ENCODE data around the gene SLC6A11.

The SLC6A11 gene

GRCh38 chr3:10974746-10975375 lies 158.8 kb downstream of the SLC6A11 start:
- Histone ChIP-seq H3K4me3 (ENCODE audit: low read depth, low read length) (no peak overlapping the region), H3K27ac (no peak overlapping the region), H3K27me3 (replicated peaks) (peaks cover 4% of the 10 kb centered on the region), H3K36me3 (replicated peaks) (no peaks in the 10 kb centered on the region)
- in situ Hi-C loops (cut with HindIII; ENCODE audit: low pct_ligation_motif_present, low sequenced_read_pairs): no loop called here
- DNase-seq: no peak
- no peak for TF ChIP-seq CTCF (IDR thresholded peaks at IDR 0.05; ENCODE audit: low read depth, low read length, missing control alignments)

- TF ChIP-seq CTCF (IDR thresholded peaks at IDR 0.05; ENCODE audit: low read depth, low read length, missing control alignments): no peak
- no peaks in the 10 kb centered on the region for H3K36me3 ChIP-seq (replicated peaks)
- DNase-seq: no peak
- H3K4me3 ChIP-seq (ENCODE audit: low read depth, low read length): no peak overlapping the region
- no peak overlapping the region for H3K27ac ChIP-seq
- in situ Hi-C loops (cut with HindIII; ENCODE audit: low pct_ligation_motif_present, low sequenced_read_pairs): no loop called here
- H3K27me3 ChIP-seq (replicated peaks): peaks cover 4% of the 10 kb centered on the region
These were observed 159.7 kb downstream of the SLC6A11 start for GRCh38 chr3:10975695-10976234.

GRCh38 chr3:10976770-10977169 lies 160.7 kb downstream of the SLC6A11 start:
- no peak overlapping the region for H3K4me3 ChIP-seq (ENCODE audit: low read depth, low read length)
- no peaks in the 10 kb centered on the region for H3K36me3 ChIP-seq (replicated peaks)
- no peak for DNase-seq
- no peak for TF ChIP-seq CTCF (IDR thresholded peaks at IDR 0.05; ENCODE audit: low read depth, low read length, missing control alignments)
- no peak overlapping the region for H3K27ac ChIP-seq
- no peaks in the 10 kb centered on the region for H3K27me3 ChIP-seq (replicated peaks)
- in situ Hi-C loops (cut with HindIII; ENCODE audit: low pct_ligation_motif_present, low sequenced_read_pairs): no loop called here

- in situ Hi-C loops (cut with HindIII; ENCODE audit: low pct_ligation_motif_present, low sequenced_read_pairs): no loop called here
- no peaks in the 10 kb centered on the region for H3K27me3 ChIP-seq (replicated peaks)
These were observed 162.0 kb downstream of the SLC6A11 start for GRCh38 chr3:10977892-10978510.

GRCh38 chr3:10978956-10979355 lies 162.9 kb downstream of the SLC6A11 start:
- Histone ChIP-seq H3K27ac (no peak overlapping the region), H3K27me3 (replicated peaks) (no peaks in the 10 kb centered on the region), H3K4me3 (ENCODE audit: low read depth, low read length) (no peak overlapping the region), H3K36me3 (replicated peaks) (no peaks in the 10 kb centered on the region)
- no peak for TF ChIP-seq CTCF (IDR thresholded peaks at IDR 0.05; ENCODE audit: low read depth, low read length, missing control alignments)
- in situ Hi-C loops (cut with HindIII; ENCODE audit: low pct_ligation_motif_present, low sequenced_read_pairs): no loop called here
- DNase-seq: no peak

More at GRCh38 chr3:10977892-10978510, 162.0 kb downstream of the SLC6A11 start:
- Histone ChIP-seq H3K4me3 (ENCODE audit: low read depth, low read length) (no peak overlapping the region), H3K27ac (peak overlapping the region; percentile 51), H3K36me3 (replicated peaks) (no peaks in the 10 kb centered on the region)
- TF ChIP-seq CTCF (IDR thresholded peaks at IDR 0.05; ENCODE audit: low read depth, low read length, missing control alignments): no peak
- DNase-seq: peak; percentile 86
